Measurements from ENCODE around the gene MAML2.
A peak's percentile ranks its signal among the peaks of the same experiment; 100 is the strongest.
"Not testable (repeated sequence)": the region's sequence is repeated elsewhere in the genome, so short reads cannot be mapped to it uniquely, and the experiment has no call there.

The MAML2 gene

DNA sequence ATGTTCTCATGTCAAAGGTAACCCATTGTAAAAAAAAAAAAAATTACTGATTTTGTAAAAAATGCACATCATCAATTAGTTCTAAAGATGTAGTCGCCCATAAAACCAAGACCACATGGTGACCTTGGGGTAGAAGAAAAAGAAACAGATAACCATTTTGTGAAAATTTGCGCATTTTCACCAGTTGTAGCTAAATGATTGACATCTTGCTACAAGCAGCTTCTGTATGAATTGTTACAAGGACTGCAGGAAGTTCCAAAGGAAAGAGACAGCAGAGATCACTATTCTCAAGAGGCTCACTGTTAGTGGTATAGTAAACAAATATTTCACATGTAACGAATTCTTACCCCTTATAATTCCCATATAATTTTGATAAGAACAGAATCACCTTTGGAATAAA, 48.7 kb downstream of the MAML2 start:
- DNase-seq (ENCODE audit: insufficient read length, low spot score) (no peak), FAIRE-seq (peak; percentile 80)

- peak; percentile 17 for DNase-seq (ENCODE audit: insufficient read length, low spot score)
Measured at GRCh38 chr11:96293598-96294021, 49.4 kb downstream of the MAML2 start.

GRCh38 chr11:96293109-96293508, 49.9 kb downstream of the MAML2 start:
- no peak for FAIRE-seq
- DNase-seq (ENCODE audit: insufficient read length, low spot score) = no peak

More at GRCh38 chr11:96293598-96294021, 49.4 kb downstream of the MAML2 start:
- peak; percentile 98 for FAIRE-seq

DNA sequence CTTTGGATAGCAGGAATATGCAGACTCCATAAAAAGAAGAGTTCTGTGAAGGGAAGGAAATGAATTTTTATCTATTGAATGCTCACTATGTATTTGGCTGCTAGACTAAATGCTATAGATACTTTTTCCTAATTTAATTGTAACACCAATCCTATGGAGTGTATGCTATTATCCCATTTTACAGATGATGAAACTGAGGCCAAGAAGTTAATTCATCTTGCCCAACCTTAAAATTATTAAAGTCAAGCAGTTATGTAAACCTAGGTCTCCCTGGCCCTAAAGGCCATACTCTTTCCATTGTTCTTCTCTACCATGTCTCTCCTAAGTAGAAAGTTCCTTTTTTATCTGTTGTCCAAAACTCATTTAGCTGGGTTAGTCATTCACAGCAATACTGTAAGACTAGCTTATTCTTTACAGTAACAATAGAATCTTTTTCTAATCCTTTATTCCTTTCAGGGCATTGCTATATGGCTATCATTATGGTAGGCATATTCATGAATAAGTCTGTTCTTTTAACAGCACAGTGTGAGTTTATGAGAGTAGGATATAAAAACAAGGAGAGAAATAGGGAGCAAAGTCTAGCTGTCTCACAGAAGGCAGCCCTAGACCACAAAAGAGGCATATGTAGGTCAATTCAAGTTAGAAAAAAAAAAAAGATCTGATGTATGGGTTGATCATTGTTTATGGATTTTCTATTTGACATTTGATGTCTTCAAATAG, 50.5 kb downstream of the MAML2 start:
- DNase-seq (ENCODE audit: insufficient read length, low spot score) = no peak
- no peak for FAIRE-seq

DNA sequence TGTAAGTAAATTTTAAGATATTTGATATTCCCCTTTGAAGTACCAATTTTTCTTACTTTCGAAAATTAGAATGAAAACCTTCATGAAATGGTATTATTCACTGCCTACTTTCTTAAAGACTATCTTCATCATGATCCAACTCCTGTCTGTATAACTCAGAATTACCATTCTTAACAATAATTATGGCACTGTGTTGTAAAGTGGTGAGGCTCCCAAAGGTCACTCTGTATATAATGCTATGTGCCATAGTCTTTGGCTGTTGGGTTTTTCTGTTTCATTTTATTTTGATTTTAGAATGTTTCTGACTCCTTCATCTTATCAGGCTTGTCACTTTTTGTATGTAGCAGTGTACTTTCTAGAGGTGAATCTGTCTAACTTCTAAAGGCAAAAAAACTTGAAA, 52.4 kb downstream of the MAML2 start:
- FAIRE-seq (no peak), DNase-seq (ENCODE audit: insufficient read length, low spot score) (no peak)

DNA sequence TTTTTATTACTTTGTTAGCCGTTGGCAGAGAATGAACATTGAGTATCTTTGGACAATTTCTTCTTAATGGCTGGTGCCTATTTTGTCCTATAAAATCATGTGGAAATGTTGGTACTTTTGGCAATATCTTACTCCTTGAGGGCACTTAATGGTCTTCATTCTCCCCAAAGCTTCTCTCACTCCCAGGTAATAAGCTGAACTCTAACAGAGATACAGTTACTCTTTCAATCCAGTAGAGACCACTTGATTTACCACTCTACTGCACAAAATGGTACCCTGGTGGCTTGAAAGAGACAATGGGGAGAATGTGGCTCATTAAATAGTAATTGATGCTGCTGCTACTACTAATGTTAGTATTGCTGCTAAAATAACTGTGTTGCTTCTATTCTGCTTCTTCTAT, 53.0 kb downstream of the MAML2 start:
- no peak for DNase-seq (ENCODE audit: insufficient read length, low spot score)

DNA sequence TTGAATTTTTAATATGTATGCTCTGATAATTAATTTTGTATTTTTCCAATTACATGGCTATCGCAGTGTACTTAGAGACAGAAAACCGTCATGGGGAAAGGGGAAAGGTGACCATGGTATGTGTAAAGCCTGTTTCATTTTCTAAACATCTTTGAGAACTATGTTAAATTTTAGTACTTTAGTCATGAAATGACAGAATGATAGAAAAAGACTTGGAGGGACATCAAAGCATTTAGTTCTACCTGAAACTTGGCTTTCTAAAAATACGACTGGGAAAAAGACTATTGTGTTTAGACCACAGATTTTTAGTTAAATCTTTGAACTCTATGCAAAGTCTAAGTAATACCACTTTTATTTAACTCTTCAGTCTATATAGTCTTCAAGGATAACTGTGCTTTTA, 54.1 kb downstream of the MAML2 start:
- DNase-seq (ENCODE audit: insufficient read length, low spot score) (no peak), FAIRE-seq (peak; percentile 89)

More for the DNA sequence above, 53.0 kb downstream of the MAML2 start:
- no peak for FAIRE-seq

DNA sequence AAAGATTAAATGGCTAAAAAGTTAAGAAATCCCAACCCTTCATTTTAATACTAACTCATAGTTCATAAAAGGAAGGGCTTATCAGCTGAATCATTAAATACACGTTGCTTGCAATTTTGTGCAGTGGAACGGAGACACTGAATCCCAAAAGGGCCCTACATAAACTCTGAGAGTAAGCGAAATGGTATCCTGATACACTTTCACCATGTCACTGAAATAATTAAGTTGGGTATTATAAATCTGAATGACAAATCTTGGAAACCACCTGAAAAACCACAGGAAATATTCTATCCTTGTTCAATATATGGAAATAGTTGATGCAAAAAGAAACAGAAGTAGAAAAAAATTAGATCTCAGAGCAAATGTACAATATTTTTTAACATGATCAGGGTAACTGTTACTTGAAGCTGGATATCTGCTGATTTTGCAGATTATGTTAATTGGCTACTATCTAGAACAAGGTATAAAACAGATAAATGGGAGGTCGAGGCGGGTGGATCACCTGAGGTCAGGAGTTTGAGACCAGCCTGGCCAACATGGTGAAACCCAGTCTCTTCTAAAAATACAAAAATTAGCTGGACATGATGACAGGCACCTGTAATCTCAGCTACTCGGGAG, 55.1 kb downstream of the MAML2 start:
- DNase-seq (ENCODE audit: insufficient read length, low spot score) (no peak), FAIRE-seq (no peak)

GRCh38 chr11:96285985-96286384, 57.0 kb downstream of the MAML2 start:
- DNase-seq (ENCODE audit: insufficient read length, low spot score); FAIRE-seq: not testable (repeated sequence)

- FAIRE-seq = no peak
Measured at GRCh38 chr11:96284917-96285316, 58.1 kb downstream of the MAML2 start.

GRCh38 chr11:96284401-96284800, 58.6 kb downstream of the MAML2 start:
- FAIRE-seq = no peak

More at GRCh38 chr11:96284917-96285316, 58.1 kb downstream of the MAML2 start:
- DNase-seq (ENCODE audit: insufficient read length, low spot score) = no peak

DNA sequence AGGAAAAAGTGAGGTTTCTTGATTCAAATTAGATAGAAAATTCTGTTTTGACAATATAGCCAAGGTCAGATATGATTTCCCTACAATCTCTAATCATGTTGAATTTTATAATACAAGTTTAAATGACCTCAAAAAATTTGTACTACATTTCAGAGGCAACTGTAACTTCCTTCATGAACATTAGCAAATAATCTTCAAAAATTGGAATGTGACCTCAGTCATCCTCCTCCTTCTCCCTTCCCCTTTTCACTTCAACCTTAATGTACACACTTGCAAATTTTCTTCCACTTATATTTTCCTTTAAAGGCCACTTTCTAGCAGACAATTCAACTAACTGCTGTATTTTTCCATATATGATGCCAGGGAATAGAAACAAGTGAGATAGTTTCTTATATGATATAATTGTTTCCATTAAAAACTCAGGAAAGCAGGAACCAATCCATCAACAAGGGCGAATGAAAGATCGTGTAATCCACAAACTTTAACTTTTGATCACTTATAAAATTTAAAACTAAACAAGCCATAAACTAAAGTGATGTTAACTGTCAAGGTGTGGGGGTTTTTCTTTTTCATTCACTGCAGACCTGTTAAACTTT, 60.3 kb downstream of the MAML2 start:
- DNase-seq (ENCODE audit: insufficient read length, low spot score) (no peak), FAIRE-seq (no peak)

More at GRCh38 chr11:96284401-96284800, 58.6 kb downstream of the MAML2 start:
- no peak for DNase-seq (ENCODE audit: insufficient read length, low spot score)

DNA sequence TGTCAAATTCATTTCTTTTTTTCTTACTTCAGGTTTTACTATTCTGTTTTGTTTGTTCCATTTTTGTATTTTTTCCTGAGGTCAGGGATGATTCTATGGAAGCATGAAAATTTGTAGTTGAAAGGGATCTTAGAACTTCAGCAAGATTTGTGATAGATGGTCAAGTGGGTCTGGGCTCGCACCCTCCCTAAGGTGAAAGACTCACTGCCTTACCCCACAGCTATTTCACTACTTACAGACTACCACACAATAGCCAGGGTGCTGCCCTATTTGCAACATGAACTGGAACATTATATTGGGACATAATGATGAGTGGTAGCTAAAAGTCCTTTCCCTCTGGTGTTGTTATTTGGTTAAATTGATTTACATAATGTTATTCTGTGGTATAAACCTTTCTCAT, 62.6 kb downstream of the MAML2 start:
- FAIRE-seq = no peak

GRCh38 chr11:96279896-96280290, 63.1 kb downstream of the MAML2 start:
- no peak for DNase-seq (ENCODE audit: insufficient read length, low spot score)

More for the DNA sequence above, 62.6 kb downstream of the MAML2 start:
- no peak for DNase-seq (ENCODE audit: insufficient read length, low spot score)

GRCh38 chr11:96279018-96279895, 63.7 kb downstream of the MAML2 start:
- no peak for DNase-seq (ENCODE audit: insufficient read length, low spot score)
- peak; percentile 83 for FAIRE-seq

More at GRCh38 chr11:96279896-96280290, 63.1 kb downstream of the MAML2 start:
- FAIRE-seq = no peak

DNA sequence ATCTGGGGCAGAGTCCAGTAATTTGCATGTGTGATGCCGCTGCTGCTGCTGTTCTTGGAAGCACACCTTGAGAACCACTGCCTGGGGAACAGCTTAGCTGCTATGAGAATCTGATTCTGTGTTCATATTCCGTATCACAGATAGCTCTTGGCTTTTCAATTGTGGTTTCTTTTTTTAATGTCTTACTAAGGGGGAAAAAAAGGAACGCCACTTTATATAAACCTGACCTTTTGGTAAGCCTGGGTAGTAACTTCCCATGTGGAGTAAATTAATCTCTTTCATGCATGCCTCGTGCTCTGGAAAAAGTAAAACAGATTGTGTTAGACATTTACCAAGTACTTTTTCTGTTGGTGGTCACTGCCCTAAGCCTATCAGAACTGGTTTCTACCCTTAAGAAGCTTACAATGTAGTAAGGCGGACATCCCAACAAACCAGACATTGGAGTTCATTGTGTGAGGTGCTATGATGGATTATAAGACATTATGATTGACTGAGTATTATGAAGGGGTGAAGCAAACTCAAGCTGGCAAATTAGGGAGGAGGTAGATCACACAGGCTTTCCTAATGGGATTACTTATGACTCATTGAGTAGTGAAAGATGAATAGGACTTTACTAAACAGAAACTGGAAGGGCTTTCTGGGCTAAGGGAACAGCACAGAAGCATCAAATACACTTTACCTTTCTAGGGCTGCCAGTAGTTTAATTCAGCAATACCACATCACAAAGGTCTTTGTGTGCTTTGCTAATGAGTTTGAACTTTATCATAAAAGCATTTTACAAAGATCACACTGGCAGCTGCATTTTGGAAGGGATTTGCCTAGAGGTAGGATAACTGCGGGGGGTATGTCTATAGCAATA, 64.7 kb downstream of the MAML2 start:
- no peak for DNase-seq (ENCODE audit: insufficient read length, low spot score)
- FAIRE-seq = peak; percentile 35

GRCh38 chr11:96277696-96278038, 65.3 kb downstream of the MAML2 start:
- DNase-seq (ENCODE audit: insufficient read length, low spot score) = no peak
- FAIRE-seq = no peak

- DNase-seq (ENCODE audit: insufficient read length, low spot score) (no peak), FAIRE-seq (no peak)
Measured at GRCh38 chr11:96276836-96277235, 66.2 kb downstream of the MAML2 start.

GRCh38 chr11:96275801-96276594, 67.0 kb downstream of the MAML2 start:
- DNase-seq (ENCODE audit: insufficient read length, low spot score) = no peak
- FAIRE-seq = no peak
